Measurements from ENCODE around the gene CNBP. TPM values are rescaled to one million over a fixed set of nuclear protein-coding genes. Genes with fewer than 3 reads are reported as not detected.
A peak's percentile ranks its signal among the peaks of the same experiment; 100 is the strongest.
"Not testable (repeated sequence)": the region's sequence is repeated elsewhere in the genome, so short reads cannot be mapped to it uniquely, and the experiment has no call there.

The CNBP gene
- total RNA-seq, 1 donor from 2014 or later: 314 TPM

DNA sequence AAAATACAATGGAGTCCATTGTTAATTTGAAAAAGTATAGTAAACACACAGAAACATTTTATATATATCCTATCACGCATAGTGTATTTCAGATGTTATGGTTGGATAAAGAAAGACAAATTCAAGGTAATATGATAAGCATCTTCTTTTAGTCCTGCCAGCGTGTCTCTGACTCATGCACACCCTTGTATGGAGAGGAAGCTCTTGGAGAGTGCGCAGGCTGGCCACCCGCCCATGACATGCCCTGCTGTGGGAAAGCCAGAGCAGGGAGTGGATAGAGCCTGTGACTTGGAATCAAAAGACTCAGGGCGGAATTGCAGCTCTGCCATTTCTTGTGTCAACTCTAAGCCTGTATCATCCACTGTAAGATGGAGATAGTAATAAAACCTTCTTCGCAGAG, 42.7 kb upstream of the CNBP start:
- no peak overlapping the region for H3K4me3 ChIP-seq
- no peaks in the 10 kb centered on the region for H3K9me3 ChIP-seq
- TF ChIP-seq, protein P1, sequence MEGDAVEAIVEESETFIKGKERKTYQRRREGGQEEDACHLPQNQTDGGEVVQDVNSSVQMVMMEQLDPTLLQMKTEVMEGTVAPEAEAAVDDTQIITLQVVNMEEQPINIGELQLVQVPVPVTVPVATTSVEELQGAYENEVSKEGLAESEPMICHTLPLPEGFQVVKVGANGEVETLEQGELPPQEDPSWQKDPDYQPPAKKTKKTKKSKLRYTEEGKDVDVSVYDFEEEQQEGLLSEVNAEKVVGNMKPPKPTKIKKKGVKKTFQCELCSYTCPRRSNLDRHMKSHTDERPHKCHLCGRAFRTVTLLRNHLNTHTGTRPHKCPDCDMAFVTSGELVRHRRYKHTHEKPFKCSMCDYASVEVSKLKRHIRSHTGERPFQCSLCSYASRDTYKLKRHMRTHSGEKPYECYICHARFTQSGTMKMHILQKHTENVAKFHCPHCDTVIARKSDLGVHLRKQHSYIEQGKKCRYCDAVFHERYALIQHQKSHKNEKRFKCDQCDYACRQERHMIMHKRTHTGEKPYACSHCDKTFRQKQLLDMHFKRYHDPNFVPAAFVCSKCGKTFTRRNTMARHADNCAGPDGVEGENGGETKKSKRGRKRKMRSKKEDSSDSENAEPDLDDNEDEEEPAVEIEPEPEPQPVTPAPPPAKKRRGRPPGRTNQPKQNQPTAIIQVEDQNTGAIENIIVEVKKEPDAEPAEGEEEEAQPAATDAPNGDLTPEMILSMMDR (IDR thresholded peaks at IDR 0.05): no peak
- intact Hi-C loops (cut with DNase I): no loop called here
- ATAC-seq: peak; percentile 71
- no peaks in the 10 kb centered on the region for H3K36me3 ChIP-seq
- H3K4me1 ChIP-seq: peaks cover 60% of the 10 kb centered on the region
- H3K27me3 ChIP-seq: no peaks in the 10 kb centered on the region
- H3K27ac ChIP-seq: peak overlapping the region; percentile 78
- peak; percentile 80 for DNase-seq

DNA sequence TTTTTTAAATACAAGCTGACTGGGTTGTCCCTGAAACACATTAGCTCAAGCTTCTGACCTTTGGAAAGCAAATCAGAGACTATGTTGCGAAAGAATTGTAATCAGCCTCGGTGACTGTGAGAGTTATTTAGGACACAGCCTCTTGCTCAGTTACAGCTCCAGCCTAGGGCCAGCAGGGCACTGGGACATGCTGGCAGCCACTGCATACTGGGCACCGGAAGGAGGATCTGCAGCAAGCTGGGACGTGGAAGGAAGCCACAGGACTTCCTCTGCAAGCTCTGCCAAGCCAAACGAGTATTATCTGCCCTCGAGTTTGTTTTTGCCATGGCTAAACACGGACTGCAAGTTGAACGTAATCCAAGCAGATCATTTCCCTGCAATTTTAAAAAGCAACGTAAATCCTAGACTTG, 41.3 kb upstream of the CNBP start:
- peak; percentile 97 for ATAC-seq

DNA sequence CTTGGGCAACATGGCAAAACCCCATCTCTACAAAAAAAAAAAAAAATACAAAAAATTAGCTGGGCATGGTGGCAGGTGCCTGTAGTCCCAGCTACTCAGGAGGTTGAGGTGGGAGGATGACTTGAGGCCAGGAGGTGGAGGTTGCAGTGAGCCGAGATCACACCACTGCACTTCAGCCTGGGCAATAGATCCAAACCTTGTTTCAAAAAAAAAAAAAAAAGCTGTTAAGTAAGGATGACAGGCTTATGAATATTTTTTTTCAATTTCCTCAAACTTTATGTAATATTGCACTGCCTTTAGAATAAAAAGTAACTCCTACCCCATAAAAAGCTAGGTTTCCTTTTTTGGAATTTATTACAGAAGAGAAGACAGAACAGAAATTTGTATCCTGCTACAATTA, 40.7 kb upstream of the CNBP start:
- intact Hi-C loops (cut with DNase I); H3K9me3 ChIP-seq; H3K36me3 ChIP-seq; ATAC-seq; H3K27me3 ChIP-seq; DNase-seq: not testable (repeated sequence)
- Histone ChIP-seq H3K4me1 (peaks cover 56% of the 10 kb centered on the region), H3K27ac (peak overlapping the region; percentile 78), H3K4me3 (peak overlapping the region; percentile 15)

More for the DNA sequence above, 41.3 kb upstream of the CNBP start:
- no peaks in the 10 kb centered on the region for H3K36me3 ChIP-seq
- intact Hi-C loops (cut with DNase I): no loop called here
- peaks cover 60% of the 10 kb centered on the region for H3K4me1 ChIP-seq
- TF ChIP-seq, protein P1 (IDR thresholded peaks at IDR 0.05): peak; percentile 10
- peak overlapping the region; percentile 78 for H3K27ac ChIP-seq
- no peaks in the 10 kb centered on the region for H3K27me3 ChIP-seq
- DNase-seq: peak; percentile 89
- no peaks in the 10 kb centered on the region for H3K9me3 ChIP-seq
- peak overlapping the region; percentile 15 for H3K4me3 ChIP-seq

DNA sequence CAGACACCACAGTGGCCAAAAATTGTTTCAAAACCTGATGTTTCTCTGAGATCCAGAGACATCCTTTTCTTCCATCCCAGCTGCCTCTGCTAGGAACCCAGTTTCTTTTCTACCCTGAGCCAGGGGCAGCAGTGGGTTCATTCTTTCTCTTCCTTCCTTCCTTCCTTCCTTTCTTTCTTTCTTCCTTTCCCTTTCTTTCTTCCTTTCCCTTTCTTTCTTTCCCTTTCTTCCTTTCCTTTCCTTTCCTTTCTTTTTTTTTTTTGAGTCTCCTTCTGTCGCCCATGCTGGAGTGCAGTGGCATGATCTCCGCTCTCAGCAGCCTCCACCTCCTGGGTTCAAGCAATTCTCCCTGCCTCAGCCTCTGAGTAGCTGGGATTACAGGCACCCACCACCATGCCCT, 35.0 kb upstream of the CNBP start:
- no peaks in the 10 kb centered on the region for H3K36me3 ChIP-seq
- TF ChIP-seq, protein P1 (IDR thresholded peaks at IDR 0.05): no peak
- DNase-seq (no peak), ATAC-seq (no peak)
- no peak overlapping the region for H3K27ac ChIP-seq
- peaks cover 2% of the 10 kb centered on the region for H3K4me1 ChIP-seq
- intact Hi-C loops (cut with DNase I): no loop called here
- no peaks in the 10 kb centered on the region for H3K9me3 ChIP-seq
- no peak overlapping the region for H3K4me3 ChIP-seq
- H3K27me3 ChIP-seq: no peaks in the 10 kb centered on the region

DNA sequence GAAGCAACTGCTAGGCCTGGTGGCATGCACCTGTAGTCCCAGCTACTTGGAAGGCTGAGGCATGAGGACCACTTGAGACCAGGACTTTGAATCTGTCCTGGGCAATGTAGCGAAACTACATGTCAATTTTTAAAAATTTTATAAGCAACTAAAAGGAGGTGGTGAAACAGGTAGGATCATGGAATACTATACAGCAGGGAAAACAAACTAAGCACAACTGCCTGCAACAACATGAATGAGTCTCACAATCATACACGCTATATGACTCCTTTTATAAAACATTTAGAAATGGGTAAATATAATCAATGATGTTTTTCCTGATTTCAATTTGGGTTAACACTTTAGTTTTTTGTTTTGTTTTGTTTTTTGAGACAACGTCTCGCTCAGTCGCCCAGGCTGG, 29.5 kb upstream of the CNBP start:
- Histone ChIP-seq H3K4me1 (peaks cover 12% of the 10 kb centered on the region), H3K9me3 (no peaks in the 10 kb centered on the region), H3K27me3 (no peaks in the 10 kb centered on the region), H3K36me3 (no peaks in the 10 kb centered on the region), H3K4me3 (no peak overlapping the region), H3K27ac (no peak overlapping the region)
- DNase-seq (no peak), ATAC-seq (no peak)
- intact Hi-C loops (cut with DNase I): no loop called here
- TF ChIP-seq, protein P1 (IDR thresholded peaks at IDR 0.05): no peak

DNA sequence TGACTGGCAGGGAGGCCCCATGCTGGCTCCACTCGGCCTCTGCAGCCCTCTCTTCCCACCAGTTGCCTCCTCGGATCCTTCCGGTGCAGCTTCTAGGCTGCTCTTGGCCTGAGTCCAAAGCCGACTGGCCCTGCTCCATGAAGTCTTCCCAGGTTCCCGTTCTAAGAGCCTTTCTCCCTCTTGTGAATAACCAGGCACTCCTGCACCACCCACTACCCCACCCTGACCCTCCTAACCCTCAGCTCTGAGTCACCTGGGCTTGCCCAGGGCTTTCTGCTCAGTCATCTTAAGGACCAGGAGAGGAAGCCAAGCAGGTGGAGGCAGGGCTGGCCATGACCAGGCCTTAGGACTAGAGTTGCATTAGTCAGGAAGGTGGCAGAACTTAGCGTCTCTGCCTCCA, 28.1 kb upstream of the CNBP start:
- intact Hi-C loops (cut with DNase I): no loop called here
- Histone ChIP-seq H3K27ac (peak overlapping the region; percentile 38), H3K4me1 (peaks cover 12% of the 10 kb centered on the region), H3K36me3 (no peaks in the 10 kb centered on the region), H3K27me3 (no peaks in the 10 kb centered on the region), H3K9me3 (no peaks in the 10 kb centered on the region), H3K4me3 (no peak overlapping the region)
- DNase-seq (peak; percentile 88), ATAC-seq (peak; percentile 100)
- TF ChIP-seq, protein P1 (IDR thresholded peaks at IDR 0.05): no peak

All from upper lobe of right lung (tissue), 1 donor.